RKO (cell line): ENCODE results near the gene FXYD3.
"Not testable (repeated sequence)": the region's sequence is repeated elsewhere in the genome, so short reads cannot be mapped to it uniquely, and the experiment has no call there.

Source experiments
- DNase-seq: peaks from one replicate; pipeline ENCODE4 v3.0.0-alpha.2; 2016; ENCODE audit warnings: low spot score

The FXYD3 gene

GRCh38 chr19:35125270-35125717 is 9.7 kb downstream of the FXYD3 start:
- no peak for DNase-seq

DNA sequence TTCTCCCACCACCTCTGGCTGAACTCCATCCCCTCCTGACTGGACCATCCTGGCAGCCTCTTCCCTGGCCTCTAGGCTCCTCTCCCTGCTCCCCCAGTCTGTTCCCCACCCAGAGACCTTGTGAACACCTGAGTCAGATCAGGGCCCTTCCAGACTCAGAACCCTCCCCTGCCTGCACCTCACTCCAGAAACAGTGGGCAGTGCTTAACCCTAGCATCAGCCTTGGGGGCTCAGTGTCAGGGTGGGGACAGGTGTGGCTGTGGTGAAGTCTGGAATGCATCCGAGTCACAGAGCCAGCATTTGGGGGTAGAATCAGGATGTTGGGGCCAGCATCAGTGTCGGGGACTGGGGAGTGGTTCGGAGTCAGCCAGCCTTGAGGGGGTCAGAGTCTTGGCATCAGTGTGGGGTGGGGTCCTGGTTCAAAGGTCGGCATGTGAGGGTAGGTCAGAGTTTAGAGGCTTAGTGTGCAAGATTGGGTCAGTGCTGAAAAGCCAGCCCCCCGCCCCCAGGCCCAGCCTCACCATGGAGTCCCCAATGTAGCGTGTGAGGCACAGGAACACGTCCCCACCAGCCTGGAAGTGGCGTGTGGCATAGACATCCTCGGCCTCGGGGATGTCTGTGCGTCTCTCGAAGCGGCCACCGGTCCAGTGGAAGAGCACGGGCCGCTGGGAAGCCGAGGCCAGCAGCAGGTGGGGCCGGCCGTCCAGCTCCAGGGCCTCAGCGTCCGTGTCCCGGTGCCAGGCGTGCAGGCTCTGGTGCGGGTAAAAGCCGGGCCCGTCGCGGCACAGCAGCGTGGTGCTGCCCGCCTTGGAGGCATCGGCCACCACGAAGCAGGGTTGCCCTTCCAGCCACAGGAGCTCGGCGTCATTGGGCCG is 10.4 kb downstream of the FXYD3 start:
- DNase-seq: no peak

- no peak for DNase-seq
Observed at GRCh38 chr19:35126624-35126959, 11.0 kb downstream of the FXYD3 start.

GRCh38 chr19:35127871-35128270 is 12.2 kb downstream of the FXYD3 start:
- no peak for DNase-seq

GRCh38 chr19:35128398-35129057 is 12.9 kb downstream of the FXYD3 start:
- DNase-seq: no peak

GRCh38 chr19:35129724-35130274 is 14.2 kb downstream of the FXYD3 start:
- DNase-seq: not testable (repeated sequence)

DNA sequence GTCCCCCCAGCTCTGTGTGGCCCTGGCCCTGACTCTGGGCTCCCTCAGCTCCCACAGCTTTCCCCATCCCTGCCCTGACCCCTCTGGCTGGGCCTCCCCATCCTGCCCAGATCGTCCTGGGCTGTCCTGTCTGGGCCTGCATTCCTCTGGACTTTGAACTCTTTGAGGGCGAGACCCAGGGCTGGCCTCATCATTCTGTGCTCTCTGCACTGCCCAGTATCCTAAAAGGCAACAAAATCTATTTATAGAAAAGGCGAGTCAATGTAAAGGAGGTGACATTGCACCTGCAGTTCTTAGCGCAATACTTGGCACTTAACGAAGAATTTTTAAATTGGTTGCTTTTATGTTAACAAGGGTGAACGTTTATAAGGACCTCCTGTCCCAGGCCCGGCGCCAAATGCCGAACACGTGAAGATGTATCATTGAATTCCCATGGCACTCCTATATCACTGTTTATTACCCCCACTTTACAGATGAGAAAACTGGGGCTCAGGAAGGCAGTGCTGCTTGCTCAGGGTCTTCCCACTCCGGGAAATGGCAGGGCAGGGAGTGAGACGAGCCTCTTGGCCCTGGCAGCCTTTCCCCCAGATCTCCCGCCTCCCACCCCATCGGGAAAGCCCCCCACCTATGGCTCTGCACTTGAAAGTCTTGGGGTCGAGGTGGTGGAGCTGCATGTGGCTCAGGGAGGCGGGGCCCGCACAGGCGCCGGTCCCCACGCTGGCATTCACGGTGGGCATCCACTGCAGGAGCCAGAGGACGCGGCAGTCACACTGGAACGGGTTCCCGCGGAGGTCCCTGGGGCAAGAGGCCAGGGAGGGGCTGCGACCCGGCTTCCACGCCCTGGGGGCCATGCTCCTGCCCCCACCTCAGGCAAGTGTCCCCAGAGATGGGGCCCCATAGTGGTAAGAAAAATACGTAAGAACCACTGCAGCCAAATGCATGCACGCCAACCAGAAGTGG is 15.4 kb downstream of the FXYD3 start:
- DNase-seq: no peak

GRCh38 chr19:35132254-35132653 is 16.6 kb downstream of the FXYD3 start:
- no peak for DNase-seq

GRCh38 chr19:35133826-35134225 is 18.2 kb downstream of the FXYD3 start:
- no peak for DNase-seq

DNA sequence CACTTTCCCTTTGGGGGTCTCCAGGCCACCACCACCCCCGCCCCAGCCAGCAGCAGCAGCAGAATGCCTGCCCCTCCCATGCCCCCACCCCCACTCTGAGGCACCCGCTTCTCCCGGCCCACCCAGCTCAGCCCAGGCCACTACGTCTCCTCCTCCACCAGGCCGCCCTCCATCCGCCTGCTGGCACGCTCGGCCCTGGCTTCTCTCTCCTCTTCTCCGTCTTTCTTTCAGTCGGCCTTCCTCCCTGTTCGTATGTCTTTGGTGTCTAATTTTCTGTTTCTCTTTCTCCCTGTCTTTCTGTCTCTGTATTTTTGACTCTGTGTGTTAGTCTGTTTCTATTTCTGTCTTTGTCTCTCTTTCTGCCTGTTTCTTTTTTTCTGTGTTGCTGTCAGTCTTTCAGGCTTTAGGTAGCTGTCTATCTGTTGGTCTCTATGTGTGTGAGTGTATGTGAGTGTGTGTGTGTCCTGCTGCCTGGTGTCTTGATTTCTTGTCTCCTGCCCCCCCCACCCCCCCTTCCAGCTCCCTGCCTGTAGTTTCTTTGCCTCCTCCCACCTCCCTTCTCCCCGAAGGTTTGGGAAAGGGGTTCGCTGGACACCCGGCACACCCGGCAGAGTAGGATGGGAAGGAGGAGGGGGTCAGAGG is 19.1 kb downstream of the FXYD3 start, which contains the start of gene LGI4:
Gene LGI4, minus strand, starts transcription at position 459 of the 642 bp plus-strand sequence. Its CDS starts 379 bp downstream, at position 80.
- no peak for DNase-seq

DNA sequence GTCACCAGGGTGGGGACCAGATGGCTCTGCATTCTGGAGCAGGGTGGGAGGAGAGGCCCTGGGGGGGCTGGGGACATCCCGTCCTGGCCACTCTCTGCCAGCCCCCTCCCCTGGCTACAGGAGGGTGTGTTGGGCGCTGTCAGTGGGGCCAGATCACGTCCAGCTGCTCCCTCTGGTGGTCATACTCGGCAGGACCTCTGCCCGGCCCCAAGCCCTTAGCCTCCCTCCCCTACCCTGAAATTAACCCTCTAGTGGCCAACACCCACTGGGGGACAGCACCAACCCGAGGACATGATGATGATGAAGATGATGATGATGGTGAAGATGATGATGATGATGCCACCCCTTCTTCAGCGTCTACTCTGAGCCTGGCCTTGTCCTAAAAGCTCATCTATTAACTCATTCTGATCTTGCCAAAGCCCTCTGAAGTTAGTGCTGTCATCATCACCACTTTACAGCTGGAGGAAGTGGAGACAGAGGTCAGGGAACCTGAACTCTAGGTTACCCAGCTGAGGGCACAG is 19.8 kb downstream of the FXYD3 start:
- DNase-seq: peak; percentile 60

GRCh38 chr19:35136231-35136630 is 20.6 kb downstream of the FXYD3 start:
- DNase-seq: no peak

DNA sequence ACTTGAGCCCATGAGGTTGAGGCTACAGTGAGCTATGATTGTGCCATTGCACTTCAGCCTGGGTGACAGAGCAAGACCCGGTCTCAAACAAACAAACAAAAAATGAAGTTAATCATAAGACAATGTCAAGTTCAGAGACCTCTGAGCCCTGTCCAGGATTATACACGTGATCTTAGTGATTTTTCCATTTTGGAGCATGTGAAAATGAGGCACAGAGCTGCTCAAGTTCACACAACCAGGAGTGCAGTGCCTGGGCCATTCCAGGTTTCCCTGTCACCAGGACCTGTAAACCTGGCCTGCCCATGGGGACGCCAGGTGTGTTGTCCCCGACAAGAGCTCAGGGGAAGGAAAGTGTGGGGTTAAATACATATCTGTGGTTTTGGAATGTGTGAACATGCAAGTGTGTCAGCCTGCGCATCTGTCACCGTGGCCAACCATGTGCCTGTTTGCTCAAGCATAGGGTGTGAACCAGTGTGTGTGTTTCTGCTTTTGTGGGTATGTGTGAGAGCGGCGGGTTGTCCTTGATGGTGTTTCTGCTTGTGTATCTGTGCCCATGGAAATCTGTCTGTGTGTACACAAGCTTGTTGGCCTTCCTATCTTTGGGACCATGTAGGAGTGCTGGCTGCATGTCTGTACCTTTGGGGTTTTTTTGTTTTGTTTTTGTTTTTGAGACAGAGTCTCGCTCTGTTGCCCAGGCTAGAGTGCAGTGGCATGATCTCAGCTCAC is 21.5 kb downstream of the FXYD3 start:
- DNase-seq: no peak

- no peak for DNase-seq
Observed at GRCh38 chr19:35138305-35138892, 22.8 kb downstream of the FXYD3 start, which contains the start of gene FXYD1. TSS of gene FXYD1 (plus strand) at chr19:35138824. CDS start at chr19:35140080, 1,256 bp downstream.

- DNase-seq: no peak
Observed at GRCh38 chr19:35140207-35140961, 24.8 kb downstream of the FXYD3 start.

- DNase-seq: peak; percentile 91
Observed at GRCh38 chr19:35140962-35141836, 25.6 kb downstream of the FXYD3 start.

DNA sequence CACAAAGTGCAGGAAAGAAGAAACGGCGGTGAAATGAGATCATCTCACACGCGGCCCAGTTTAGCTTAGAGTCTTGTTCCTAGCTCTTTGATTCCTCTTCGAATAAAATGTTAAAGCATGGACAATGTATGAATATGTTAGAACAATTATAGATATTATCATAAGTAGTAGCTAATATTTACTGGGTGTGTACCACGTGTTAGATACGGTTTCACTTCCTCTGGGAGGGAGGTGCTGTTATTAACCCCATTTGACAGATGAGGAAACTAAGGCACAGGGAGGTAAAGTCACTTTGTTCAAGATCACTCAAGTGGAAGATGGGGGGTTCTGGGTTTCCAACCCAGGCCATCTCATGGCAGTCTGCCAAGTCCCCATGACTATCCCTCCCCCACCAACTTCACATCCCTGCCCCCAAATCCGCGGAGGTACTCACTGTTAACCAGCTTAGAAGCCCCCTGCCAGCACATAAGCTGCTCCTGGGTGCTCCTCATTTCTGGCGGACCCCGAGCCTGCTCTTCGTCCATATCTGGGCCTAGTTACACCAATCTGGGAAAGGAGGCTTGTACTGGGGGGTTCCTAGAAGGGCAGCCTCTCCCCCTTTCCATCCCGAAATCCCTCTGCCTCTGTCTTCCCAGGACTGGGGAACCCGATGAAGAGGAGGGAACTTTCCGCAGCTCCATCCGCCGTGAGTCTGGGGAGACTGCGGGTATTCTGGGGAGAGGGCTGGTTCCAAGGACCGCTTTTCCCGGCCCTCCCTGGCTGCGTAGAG is 26.4 kb downstream of the FXYD3 start:
- DNase-seq: no peak
